Amniotic epithelial cell (primary cell): Measurements from ENCODE around the gene MIER1.
A peak's percentile ranks its signal among the peaks of the same experiment; 100 is the strongest.

Experiments
- DNase-seq: peaks from one replicate; pipeline ENCODE4 v3.0.0-alpha.2; 2010; ENCODE audit warnings: low read depth

The MIER1 gene

DNA sequence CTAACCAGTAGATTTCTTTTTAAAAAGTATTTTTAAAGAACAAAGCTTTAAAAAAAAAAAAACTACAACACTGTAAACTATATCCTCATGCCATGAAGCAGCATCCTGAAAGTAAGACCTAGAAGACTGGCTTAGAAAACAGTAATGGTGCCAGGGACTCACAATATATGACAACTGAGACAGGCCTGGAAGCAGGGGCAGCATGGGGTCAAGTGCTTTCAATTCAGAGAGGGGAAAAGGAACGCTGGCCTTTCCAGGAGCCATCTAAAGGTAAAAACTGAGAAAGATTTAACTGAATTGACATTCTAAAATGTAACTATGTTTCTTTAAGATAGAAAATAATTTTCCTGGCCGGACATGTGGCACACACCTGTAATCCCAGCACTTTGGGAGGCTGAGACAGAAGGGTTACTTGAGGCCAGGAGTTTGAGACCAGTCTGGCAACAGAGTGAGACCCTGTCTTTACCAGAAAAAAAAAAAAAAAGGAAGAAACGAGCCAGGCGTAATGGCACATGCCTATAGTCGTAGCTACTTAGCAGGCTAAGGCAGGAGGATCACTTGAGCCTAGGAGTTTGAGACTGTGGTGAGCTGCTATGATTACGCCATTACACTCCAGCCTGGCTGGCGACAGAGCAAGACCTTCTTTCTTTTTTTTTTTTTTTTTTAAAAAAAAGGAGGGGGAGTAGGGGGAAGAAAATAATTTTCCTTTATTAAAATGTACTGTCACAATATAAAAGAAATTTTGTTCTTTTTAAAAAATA lies 75.0 kb downstream of the MIER1 start:
- DNase-seq = peak; percentile 59

DNA sequence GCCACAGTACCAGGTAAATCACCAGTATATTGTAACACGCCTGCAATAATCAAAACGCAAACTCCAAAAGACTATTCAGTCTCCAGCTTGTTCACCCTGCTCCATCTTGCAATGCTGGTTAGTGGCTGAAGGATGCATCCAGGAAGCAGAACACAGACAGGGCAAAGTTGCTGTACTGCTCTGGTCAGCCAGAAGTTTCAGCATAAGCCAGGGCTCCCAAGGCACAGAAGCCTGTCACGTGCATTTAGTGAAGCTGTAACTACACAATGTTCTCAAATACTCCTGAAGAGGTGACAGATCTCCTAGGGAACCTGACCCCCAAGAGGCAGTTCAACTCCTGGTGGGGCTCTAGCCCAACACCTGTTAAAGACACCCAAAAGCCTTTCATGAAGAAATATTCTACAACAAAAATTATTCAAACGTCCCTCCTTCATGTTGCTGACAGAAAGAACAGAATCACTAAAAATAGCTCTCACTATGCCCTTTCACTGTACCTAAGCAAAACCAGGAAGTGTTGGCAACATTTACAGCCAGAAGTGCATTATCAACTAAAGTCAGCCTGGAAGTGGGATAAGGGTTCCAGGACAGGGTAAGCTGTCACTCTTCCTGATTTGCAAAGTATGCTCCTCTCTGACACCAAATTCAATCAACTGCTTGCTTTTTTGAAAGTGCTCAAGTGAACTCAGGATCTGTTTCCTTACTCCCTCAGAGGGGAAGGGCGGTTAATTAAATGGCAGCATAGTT lies 77.1 kb downstream of the MIER1 start:
- DNase-seq = no peak

- no peak for DNase-seq
Observed at GRCh38 chr1:67004176-67004575, 79.4 kb downstream of the MIER1 start.

- no peak for DNase-seq
Observed at GRCh38 chr1:67005068-67005467, 80.3 kb downstream of the MIER1 start.

DNA sequence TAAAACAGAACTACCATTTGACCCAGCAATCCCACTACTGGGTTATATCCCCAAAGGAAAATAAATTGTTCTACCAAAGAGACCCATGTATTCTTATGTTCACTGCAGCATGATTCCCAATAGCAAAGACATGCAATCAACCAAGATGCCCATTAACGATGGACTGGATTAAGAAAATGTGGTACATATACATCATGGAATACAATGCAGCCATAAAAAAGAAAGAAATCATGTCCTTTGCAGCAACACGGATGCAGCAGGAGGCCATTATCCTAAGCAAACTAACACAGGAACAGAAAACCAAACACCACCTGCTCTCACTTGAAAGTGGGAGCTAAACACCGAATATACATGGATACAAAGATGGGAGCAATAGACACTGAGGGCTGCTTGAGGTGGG lies 85.0 kb downstream of the MIER1 start:
- no peak for DNase-seq

GRCh38 chr1:67013573-67013972 lies 88.8 kb downstream of the MIER1 start:
- DNase-seq = peak; percentile 63

- peak; percentile 24 for DNase-seq
Observed at GRCh38 chr1:67018574-67018973, 93.8 kb downstream of the MIER1 start.

- no peak for DNase-seq
Observed at GRCh38 chr1:67019121-67019520, 94.3 kb downstream of the MIER1 start.

DNA sequence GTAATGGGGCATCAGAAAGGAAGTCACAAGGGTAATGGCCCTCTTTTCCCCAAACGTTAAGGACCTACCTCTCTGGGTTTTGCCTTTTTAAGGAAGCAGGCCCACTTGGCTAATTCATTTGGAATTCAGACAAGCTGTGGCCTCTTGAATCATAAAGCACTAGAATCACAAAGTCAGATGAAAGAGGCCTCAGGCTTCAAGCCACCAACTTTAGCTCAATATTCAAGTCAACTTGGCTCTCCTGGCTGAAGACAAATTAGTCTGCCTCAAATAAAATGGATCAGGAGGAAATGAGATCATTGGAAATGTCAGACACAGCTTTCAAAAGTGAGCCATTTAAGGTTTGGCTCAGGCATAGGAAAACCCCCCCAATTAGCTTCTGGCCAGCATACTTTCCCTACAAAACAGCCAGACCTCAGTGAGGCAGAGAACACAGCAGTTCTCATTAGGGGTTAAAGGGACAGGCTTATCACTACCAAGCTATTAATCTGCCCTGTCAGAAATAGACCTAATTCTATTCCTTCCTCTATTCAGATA lies 94.9 kb downstream of the MIER1 start:
- DNase-seq = peak; percentile 75

DNA sequence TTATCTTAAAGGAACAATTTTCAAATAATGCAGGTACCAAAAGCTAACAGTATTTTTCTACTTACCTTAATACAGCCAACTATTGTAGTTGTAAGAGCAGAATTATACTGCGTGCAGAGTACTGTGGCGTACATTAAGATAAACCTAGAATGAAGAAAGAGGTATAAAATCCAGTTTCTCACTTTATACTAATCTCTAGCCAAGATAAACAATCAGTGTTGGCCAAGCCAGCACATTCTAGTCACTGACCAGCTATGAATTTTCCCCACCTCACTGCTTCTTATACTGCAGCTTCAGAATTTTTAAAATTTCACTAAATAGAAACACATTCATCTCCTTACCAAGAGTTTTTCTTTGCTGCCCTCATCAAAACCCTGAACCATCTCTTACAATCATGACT lies 95.5 kb downstream of the MIER1 start:
- peak; percentile 79 for DNase-seq

GRCh38 chr1:67020765-67021164 lies 96.0 kb downstream of the MIER1 start:
- no peak for DNase-seq

- DNase-seq = no peak
Observed at GRCh38 chr1:67029472-67029871, 104.7 kb downstream of the MIER1 start.

- DNase-seq = peak; percentile 33
Observed at GRCh38 chr1:67031121-67031858, 106.5 kb downstream of the MIER1 start.

DNA sequence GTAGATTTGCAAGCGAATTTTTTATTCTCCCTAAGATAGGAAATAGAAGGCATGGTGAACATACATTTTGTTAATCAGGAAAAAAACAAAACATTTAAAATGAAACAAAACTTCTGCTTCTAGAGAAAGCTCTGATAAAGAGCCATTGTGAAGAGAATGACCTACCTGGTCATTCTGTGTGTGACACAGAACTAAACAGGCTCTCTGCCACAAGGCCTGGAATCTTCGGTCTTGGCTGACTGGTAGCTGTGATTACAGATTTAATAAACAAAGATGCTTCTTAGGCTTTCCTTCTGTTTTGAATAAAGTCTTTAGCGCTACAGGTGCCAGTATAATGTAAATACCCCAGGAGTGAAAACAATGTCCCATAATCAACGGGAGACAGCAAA lies 107.1 kb downstream of the MIER1 start:
- no peak for DNase-seq
